CD4-positive, alpha-beta T cell (primary cell): ENCODE data around the gene ADRA2B. TPM values are rescaled to one million over a fixed set of nuclear protein-coding genes. Genes with fewer than 3 reads are reported as not detected.

ENCODE experiments used
- ATAC-seq: fragments of 200-7000 bp; cut with Tn5 transposase; one replicate; pipeline ENCODE4 v1.10.0; 2022; ENCODE audit warnings: mild to moderate bottlenecking; ENCODE audit not compliant: poor library complexity
- CTCF ChIA-PET: fragments of 350-600 bp; sonication (Branson Sonifier 250); formaldehyde crosslinking; loops from one replicate; lab custom pipeline; 2021; ENCODE audit warnings: antibody characterized with exemption, inconsistent platforms; lab: Charles Lee
- POLR2A ChIA-PET: fragments of 350-600 bp; sonication (Branson Sonifier 250); formaldehyde crosslinking; loops from one replicate; lab custom pipeline; 2021; ENCODE audit warnings: antibody characterized with exemption, inconsistent platforms; lab: Charles Lee
- DNase-seq, 14 experiments: peaks; one replicate each; pipeline ENCODE4 v3.0.0-alpha.2; 2013 to 2020; ENCODE audit warnings: mixed read lengths in 2 of 14
- H3K27ac ChIP-seq, 2 donors: one replicate each; pipeline versions ENCODE4 v1.5.1 to v1.7.0; 2013; ENCODE audit warnings: low read length in 2 of 2, low read depth in 1 of 2, mild to moderate bottlenecking in 1 of 2
- H3K27me3 ChIP-seq, 2 experiments: 1 replicate in 1 of 2; 2 replicates in 1 of 2; pipeline versions ENCODE4 v1.6.1 to v1.7.0; 2013; ENCODE audit warnings: low read length in 2 of 2, control low read depth in 1 of 2, mild to moderate bottlenecking in 1 of 2, moderate library complexity in 1 of 2; ENCODE audit not compliant: insufficient read depth in 2 of 2, control insufficient read depth in 1 of 2
- H3K36me3 ChIP-seq: one replicate; pipeline ENCODE4 v1.6.1; 2013; ENCODE audit warnings: low read length, control low read depth; ENCODE audit not compliant: insufficient read depth
- H3K4me1 ChIP-seq: one replicate; pipeline ENCODE4 v1.6.1; 2013; ENCODE audit warnings: low read length, control low read depth; ENCODE audit not compliant: insufficient read depth
- H3K4me3 ChIP-seq: one replicate; pipeline ENCODE4 v1.5.1; 2013; ENCODE audit warnings: mild to moderate bottlenecking, low read length, moderate library complexity
- H3K9me3 ChIP-seq, 2 experiments: 1 replicate in 1 of 2; 2 replicates in 1 of 2; pipeline versions ENCODE4 v1.6.1 to v1.7.0; 2013; ENCODE audit warnings: low read length in 2 of 2, mild to moderate bottlenecking in 2 of 2, control low read depth in 1 of 2, moderate library complexity in 1 of 2; ENCODE audit not compliant: control insufficient read depth in 1 of 2, insufficient read depth in 1 of 2
- H3K27ac Mint-ChIP-seq: one replicate; pipeline ENCODE4 v1.8.0; 2020; ENCODE audit warnings: mixed read lengths
- H3K27me3 Mint-ChIP-seq: one replicate; pipeline ENCODE4 v1.8.0; 2021; ENCODE audit warnings: mixed read lengths
- H3K36me3 Mint-ChIP-seq: one replicate; pipeline ENCODE4 v1.8.0; 2021; ENCODE audit warnings: low read depth, mixed read lengths
- H3K4me1 Mint-ChIP-seq: one replicate; pipeline ENCODE4 v1.8.0; 2021; ENCODE audit warnings: low read depth, mixed read lengths
- H3K4me3 Mint-ChIP-seq: one replicate; pipeline ENCODE4 v1.8.0; 2020; ENCODE audit warnings: mild to moderate bottlenecking, mixed read lengths
- H3K9me3 Mint-ChIP-seq: one replicate; pipeline ENCODE4 v1.8.0; 2020; ENCODE audit warnings: mixed read lengths
- CTCF ChIP-seq: fragments of 200-600 bp; IDR thresholded peaks from one replicate; pipeline ENCODE4 v1.8.0; 2022; ENCODE audit warnings: antibody characterized with exemption, mild to moderate bottlenecking
- intact Hi-C, 2 experiments: fragments of 100-400 bp; cut with DNase I in 1 of 2; cut with micrococcal nuclease in 1 of 2; formaldehyde crosslinking; loops; one replicate each; pipeline versions ENCODE4 v1.15.1 to v1.9.0; 2023 to 2025; cut with DNase I, micrococcal nuclease
- total RNA-seq, 174 experiments: library from RNA in 2 of 174; stranded (reverse) in 2 of 174; gene quantifications; one replicate each; pipeline ENCODE4 v1.2.3 and lab custom pipeline; 2021 to 2026

The ADRA2B gene
- total RNA-seq, 2 experiments from 2014 or later: 0.52 to 0.84 TPM

GRCh38 chr2:96139181-96139758, 22.9 kb upstream of the ADRA2B start:
- H3K27me3 ChIP-seq: no peaks in the 10 kb centered on the region
- POLR2A ChIA-PET: interaction anchor here (0.7 to 13.8 kb wide), 9 partner anchors 9 to 268 kb away, joined by 3 to 199 read pairs (median 3); partner anchors contain the start of gene STARD7
- DNase-seq (peak in 1 of 14 experiments; percentile 5), ATAC-seq (no peak)
- H3K27ac Mint-ChIP-seq: peak overlapping the region; percentile 71
- intact Hi-C loops: no loop called here
- no peaks in the 10 kb centered on the region for H3K9me3 Mint-ChIP-seq
- H3K9me3 ChIP-seq: no peaks in the 10 kb centered on the region
- peaks cover 37% of the 10 kb centered on the region for H3K36me3 Mint-ChIP-seq
- no peak for TF ChIP-seq CTCF
- no peak overlapping the region for H3K27ac ChIP-seq
- H3K4me1 ChIP-seq: peaks cover 35% of the 10 kb centered on the region
- CTCF ChIA-PET: interaction anchor here (0.6 to 15.2 kb wide), 12 partner anchors 8 to 147 kb away, joined by 3 to 229 read pairs (median 3); partner anchors contain the start of genes ADRA2B and STARD7
- no peak overlapping the region for H3K4me3 ChIP-seq
- no peak overlapping the region for H3K4me3 Mint-ChIP-seq
- peaks cover 28% of the 10 kb centered on the region for H3K36me3 ChIP-seq
- no peaks in the 10 kb centered on the region for H3K27me3 Mint-ChIP-seq
- H3K4me1 Mint-ChIP-seq: peaks cover 41% of the 10 kb centered on the region

GRCh38 chr2:96138179-96139145, 22.1 kb upstream of the ADRA2B start, which contains the start of gene ASTL:
ASTL (minus strand) TSS chr2:96138502; CDS start chr2:96138436, 66 bp downstream.
- ChIA-PET CTCF (interaction anchor here (0.6 to 15.2 kb wide), 12 partner anchors 9 to 146 kb away, joined by 3 to 229 read pairs (median 3); partner anchors contain the start of genes ADRA2B and STARD7), POLR2A (interaction anchor here (0.6 to 13.8 kb wide), 11 partner anchors 9 to 847 kb away, joined by 3 to 199 read pairs (median 3); partner anchors contain the start of genes ADRA2B and STARD7)
- Mint-ChIP-seq H3K36me3 (peaks cover 29% of the 10 kb centered on the region), H3K27ac (peak within 1 kb of the TSS; percentile 71), H3K4me3 (peak within 1 kb of the TSS; percentile 39), H3K27me3 (no peaks in the 10 kb centered on the region), H3K9me3 (no peaks in the 10 kb centered on the region), H3K4me1 (peaks cover 32% of the 10 kb centered on the region)
- H3K36me3 ChIP-seq: peaks cover 20% of the 10 kb centered on the region
- intact Hi-C loops: loop anchor here (1.0 kb wide), 1 partner anchor 36 kb away; no protein-coding TSS in a partner anchor
- H3K4me1 ChIP-seq: peaks cover 27% of the 10 kb centered on the region
- peak; percentile 75 for TF ChIP-seq CTCF
- DNase-seq (peak; percentile 57 to 86 (median 64)), ATAC-seq (peak; percentile 42)
- H3K9me3 ChIP-seq: no peaks in the 10 kb centered on the region
- H3K27me3 ChIP-seq: no peaks in the 10 kb centered on the region
- no peak within 1 kb of the TSS for H3K27ac ChIP-seq
- no peak within 1 kb of the TSS for H3K4me3 ChIP-seq
